GM03348 (cell line): ENCODE data around the gene PNKD.
A peak's percentile ranks its signal among the peaks of the same experiment; 100 is the strongest.

Source experiments
- DNase-seq: peaks from one replicate; pipeline ENCODE4 v3.0.0; 2012; ENCODE audit warnings: low spot score

Gene PNKD

DNA sequence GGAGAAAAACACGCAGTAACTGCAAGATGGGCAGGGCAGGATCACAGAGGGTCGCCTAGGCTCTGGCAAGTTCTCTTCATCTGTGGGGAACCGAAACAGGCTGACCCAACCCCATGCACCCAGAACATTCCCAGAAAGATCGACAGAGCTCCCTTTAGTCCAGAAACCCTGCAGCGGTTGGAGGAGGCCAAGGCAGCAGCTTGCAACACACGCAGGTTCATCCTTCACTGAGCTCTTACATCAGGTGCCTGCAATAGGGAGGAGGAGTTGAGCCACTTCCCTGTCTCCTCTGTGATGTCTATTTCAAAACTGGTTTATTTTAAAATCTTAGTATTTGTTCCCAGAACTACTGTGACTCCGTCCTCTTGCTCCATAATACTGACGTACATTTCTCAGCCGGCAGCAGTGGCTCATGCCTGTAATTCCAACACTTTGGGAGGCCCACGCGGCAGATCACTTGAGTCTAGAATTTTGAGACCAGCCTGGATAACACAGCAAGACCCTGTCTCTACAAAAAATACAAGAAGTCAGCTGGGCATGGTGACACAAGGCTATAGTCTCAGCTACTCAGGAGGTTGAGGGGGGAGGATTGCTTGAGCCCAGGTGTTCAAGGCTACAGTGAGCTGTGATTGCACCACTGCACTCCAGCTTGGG is 100.2 kb downstream of the PNKD start:
- no peak for DNase-seq

DNA sequence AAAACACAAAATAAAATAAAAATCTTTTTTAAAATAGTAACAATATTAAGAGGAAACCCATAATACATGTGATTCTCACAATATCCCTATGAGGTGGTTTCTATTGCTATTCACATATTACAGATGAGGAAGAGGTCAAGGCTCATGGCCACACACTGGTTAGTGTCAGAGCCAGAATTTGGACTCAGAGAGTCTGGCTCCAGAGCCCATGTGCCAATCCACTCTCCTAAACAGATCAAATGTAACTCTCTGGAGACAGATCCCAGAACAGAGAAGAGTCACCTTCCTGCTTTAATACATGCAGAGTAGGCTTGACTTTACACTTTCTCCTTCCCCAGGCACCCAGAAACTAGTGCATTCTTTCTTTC is 101.6 kb downstream of the PNKD start:
- DNase-seq = no peak

DNA sequence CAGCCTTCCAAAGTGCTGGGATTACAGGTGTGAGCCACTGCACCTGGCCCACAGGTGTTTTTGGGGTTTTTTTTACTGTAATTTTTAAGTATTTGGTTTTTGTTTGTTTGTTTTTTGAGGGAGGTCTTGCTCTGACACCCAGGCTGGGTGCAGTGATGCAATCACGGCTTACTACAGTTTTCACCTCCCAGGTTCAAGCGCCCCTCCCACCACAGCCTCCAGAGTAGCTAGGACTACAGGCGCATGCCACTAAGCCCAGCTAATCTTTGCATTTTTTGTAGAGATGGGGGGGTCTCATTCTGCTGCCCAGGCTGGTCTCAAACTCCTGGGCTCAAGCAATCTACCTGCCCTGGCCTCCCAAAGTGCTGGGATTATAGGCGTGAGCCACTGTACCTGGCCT is 104.5 kb downstream of the PNKD start:
- DNase-seq = no peak

DNA sequence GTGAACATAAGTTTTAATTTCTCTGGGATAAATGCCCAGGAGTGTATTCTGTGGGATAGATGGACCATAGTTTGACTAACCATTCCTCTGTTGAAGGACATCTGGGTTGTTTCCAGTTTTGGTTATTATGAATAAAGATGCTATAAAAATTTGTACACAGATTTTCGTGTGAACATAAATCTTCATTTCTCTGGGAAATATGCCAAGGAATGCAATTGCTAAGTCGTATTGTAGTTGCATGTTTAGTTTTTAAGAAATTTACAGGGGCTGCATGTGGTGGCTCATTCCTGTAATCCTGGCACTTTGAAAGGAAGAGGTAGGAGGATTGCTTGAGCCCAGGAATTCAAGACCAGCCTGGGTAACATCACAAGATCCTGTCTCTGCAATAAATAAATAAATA is 104.9 kb downstream of the PNKD start:
- DNase-seq = peak; percentile 44

DNA sequence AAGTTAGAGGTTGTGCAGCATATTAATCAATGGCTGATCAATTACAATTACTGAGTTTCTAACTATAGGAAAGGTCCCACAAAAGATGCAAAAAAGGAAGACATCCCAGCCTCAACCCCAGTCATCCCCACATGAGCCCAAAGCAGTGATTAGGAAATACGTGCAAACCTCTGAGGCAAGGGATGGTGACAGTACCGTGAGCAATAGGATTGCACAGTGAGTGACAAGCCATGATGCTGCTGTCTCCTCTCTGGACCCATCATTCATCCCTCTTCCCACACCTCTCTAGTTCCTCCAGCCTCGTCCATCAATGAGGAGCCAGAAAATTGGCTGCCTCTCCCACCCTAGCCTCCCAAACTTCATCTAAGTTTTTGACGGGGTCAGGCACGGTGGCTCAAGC is 107.7 kb downstream of the PNKD start:
- DNase-seq = no peak

DNA sequence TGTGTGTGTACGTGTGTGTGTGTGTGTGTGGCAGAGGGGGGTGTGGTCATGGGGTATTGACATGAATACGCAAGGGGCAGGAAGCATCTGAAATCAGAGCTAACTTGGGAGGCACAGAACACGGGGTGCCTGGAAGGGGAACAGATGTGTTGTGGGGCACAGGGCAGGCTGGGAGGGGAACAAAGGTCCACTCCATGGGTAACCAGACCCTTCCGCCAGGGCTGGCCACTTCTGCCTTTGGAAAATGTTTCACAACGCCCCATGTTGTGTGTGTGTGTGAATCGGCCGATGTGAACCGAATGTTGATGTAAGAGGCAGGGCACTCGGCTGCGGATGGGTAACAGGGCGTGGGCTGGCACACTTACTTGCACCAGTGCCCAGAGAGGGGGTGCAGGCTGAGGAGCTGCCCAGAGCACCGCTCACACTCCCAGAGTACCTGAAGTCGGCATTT is 111.6 kb downstream of the PNKD start, which contains the start of gene SLC11A1:
Gene SLC11A1 (plus strand): TSS at position 358 of the 451 bp plus-strand sequence. CDS start 96 bp downstream, outside the sequence.
- no peak for DNase-seq

DNA sequence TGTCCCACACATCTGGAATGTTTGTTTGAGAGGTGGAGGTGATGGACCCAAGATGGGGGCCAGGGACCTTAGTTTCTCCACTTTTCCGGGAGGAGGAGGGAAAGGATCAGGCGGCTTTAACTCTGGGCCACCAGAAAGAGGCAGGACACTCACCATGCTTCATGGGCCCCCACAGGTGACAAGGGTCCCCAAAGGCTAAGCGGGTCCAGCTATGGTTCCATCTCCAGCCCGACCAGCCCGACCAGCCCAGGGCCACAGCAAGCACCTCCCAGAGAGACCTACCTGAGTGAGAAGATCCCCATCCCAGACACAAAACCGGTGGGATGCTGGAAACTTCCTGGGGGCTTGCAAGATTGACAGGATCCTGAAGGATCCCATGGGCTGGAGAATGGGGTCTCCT is 112.5 kb downstream of the PNKD start:
- DNase-seq = no peak

DNA sequence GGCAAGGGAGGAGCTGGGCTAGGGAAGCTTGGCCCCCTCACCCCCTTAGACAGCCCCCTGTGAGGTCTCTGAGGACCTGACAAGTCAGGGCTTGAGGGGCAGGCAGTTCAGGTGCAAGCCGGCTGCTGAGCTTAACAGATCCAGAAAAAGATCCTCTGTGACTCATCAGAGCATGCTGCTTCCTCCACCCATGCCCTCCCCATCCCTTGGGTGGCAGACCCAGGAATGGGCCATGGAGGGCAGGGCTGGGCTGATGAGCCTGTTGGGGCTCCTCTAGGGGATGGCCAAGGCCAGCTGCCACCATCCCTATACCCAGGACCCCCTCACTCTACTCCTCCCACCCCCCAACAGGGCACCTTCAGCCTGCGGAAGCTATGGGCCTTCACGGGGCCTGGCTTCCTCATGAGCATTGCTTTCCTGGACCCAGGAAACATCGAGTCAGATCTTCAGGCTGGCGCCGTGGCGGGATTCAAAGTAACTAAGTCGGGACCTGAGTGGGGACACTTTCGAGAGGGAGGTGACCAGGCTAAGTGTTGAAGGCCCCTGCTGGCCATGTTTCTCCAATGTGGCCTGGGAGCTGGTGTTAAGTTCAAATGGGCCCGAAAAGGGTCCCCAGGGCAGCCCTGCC is 113.7 kb downstream of the PNKD start:
- DNase-seq = peak; percentile 33

DNA sequence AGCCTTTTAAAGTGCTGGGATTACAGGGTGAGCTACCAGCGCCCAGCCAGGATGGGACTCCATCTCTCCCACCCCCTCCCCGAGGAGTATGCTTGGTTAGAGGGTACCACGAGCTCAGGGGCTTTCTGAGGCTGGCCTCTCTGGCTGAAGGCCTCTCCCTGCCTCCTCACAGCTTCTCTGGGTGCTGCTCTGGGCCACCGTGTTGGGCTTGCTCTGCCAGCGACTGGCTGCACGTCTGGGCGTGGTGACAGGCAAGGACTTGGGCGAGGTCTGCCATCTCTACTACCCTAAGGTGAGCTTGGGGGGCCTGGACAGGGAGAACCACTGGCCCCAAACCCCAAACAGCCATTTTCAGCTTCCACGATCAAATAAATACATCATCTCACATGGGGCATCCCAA is 114.7 kb downstream of the PNKD start:
- no peak for DNase-seq

DNA sequence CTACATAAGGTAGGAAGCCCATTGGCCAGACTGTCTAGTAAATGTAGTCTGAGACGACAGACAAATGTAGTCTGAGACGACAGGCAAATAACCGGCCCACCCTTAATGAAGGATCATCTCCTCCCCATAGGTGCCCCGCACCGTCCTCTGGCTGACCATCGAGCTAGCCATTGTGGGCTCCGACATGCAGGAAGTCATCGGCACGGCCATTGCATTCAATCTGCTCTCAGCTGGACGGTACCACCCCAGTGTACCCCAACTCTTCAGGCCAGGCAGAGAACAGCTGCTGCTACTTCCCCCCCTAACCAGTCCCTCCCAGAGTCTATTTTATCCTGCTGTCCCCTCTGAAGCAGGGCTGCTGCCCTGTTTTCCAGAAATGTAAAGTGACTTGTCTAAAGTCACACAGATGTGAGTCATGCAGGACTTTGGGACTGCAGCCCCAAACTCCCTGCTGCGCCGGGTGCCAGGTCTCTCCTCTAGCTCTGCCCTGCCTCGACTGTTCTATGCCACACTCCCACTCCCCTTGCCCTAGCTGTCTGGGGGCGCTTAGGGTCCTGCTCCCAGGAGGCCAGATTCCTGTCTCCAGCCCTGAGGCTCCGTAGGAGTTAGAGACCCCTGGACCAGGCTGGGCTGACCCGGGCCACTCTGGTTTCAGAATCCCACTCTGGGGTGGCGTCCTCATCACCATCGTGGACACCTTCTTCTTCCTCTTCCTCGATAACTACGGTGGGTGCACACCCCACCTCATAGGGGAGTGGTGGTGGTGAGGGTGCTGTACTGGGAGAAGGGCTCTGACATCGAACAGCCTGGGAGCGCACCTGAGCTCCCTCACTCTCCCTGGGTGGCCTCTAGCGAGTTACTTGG is 116.4 kb downstream of the PNKD start:
- DNase-seq = no peak

DNA sequence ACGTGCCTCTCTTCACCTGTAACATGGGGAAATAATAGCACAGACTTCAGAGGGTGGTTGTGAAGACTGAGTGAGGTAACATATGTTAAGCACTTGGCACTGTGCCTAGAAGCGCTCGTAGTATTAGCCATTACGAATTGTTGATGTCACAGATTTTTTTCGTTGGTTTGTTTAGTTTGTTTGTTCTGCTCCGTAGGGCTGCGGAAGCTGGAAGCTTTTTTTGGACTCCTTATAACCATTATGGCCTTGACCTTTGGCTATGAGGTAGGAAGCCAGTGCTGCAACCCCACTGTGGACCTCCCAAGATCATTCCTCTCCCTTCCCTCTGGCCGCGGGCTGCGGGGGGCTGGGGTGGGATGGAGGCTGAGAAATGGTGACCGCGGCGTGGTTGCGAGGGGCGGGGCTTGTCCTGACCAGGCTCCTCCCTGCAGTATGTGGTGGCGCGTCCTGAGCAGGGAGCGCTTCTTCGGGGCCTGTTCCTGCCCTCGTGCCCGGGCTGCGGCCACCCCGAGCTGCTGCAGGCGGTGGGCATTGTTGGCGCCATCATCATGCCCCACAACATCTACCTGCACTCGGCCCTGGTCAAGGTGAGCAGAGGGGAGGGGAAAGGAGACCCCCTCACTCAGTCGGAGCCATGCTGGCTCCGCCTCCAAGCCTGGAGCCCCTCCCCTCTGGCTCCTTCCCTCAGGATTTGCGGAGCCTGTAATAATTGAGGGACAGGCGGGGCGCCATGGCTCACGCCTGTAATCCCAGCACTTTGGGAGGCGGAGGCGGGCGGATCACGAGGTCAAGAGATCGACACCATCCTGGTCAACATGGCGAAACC is 117.3 kb downstream of the PNKD start:
- DNase-seq = peak; percentile 32

DNA sequence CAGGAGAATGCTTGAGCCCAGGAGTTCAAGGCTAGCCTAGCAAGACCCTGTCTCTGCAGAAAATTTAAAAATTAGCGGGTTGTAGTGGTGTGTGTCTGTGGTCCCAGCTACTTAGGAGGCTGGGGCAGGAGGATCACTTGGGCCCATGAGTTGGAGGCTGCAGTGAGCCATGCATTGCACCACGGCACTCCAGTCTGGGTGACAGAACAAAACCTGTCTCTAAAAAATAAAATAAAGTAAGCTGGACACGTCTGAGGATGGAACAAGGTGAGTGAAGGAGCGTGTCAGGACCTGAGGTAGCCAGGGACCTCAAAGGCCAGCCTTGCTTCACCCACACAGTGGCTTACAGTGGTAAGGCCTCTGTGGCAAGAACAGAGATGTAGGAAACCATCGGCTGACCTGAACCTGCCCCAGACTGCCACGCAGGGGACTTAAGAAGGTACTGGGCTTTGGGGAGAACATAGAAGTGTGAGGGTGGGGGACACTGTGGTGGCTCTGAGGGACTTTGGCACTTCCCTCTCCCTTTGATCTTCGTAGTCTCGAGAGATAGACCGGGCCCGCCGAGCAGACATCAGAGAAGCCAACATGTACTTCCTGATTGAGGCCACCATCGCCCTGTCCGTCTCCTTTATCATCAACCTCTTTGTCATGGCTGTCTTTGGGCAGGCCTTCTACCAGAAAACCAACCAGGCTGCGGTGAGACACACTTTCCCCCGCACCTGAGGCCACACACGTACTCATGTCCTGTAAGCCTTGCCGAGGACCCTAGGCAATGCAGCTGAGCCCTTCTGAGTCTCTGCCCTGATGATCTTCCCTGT is 119.2 kb downstream of the PNKD start:
- DNase-seq = no peak

DNA sequence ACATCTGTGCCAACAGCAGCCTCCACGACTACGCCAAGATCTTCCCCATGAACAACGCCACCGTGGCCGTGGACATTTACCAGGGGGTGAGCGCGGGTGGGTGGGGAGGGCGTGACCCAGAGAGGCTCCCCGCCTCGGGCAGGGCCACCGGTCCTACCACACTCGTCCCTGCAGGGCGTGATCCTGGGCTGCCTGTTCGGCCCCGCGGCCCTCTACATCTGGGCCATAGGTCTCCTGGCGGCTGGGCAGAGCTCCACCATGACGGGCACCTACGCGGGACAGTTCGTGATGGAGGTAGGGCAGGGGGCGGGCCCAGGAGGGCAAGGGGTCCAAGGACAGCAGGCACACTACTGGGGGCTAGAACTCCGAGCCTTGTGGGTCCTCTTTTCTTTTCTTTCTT is 120.9 kb downstream of the PNKD start:
- DNase-seq = no peak

DNA sequence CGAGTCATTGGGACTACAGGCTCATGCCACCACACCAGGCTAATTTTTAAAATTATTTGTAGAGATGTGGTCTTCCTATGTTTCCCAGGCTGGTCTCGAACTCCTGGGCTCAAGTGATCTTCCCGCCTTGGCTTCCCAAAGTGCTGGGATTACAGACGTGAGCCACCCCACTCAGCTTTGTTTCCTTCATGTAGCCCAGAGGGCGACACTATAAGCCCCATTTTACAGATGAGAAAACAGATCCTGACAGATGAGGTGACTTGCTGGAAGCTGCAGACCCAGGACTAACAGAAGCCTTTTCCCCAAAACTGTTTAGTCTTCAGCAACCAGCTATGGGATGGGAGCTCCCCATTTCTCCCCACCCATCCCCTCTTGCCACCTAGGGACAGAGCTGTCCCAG is 122.1 kb downstream of the PNKD start:
- no peak for DNase-seq

DNA sequence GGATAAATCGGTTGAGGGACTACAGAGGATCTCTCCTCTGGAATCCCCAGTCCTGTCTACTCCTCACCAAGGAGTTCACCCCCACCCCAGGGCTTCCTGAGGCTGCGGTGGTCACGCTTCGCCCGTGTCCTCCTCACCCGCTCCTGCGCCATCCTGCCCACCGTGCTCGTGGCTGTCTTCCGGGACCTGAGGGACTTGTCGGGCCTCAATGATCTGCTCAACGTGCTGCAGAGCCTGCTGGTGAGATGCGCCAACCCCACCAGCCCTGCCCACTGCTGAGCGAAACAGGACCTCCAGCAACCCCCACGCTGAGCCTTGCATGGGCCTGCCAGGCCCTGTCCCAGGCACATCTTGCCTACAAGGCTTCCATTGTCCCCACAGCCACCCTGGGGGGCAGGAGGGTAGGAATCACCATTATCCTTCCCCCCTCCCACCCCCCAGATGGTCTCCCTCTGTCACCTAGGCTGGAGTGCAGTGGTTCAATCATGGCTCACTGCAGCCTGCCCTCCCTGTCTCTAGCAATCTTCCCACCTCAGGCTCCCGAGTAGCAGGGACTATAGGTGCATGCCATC is 122.7 kb downstream of the PNKD start:
- DNase-seq = no peak

DNA sequence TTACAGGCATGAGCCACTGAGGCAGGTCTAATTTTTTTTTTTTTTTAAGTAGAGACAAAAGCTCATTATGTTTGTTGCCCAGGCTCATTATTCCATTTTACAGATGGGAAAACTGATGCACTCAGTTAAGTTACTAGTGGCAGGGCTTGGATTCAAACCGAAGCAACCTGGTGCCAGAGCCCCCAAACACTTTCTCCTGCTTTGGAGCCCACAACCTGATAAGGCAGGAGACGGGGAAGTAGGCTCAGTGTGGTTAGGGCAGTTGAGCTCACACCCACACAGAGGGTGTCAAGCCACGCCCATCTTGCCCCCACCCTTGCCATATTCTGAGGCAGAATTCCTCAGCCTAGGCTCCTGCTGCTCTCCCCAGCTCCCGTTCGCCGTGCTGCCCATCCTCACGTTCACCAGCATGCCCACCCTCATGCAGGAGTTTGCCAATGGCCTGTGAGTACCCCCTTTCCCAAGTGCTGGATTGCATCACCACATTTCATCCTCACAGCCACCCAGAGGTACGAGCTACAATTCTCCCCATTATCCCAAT is 123.5 kb downstream of the PNKD start:
- DNase-seq = no peak

DNA sequence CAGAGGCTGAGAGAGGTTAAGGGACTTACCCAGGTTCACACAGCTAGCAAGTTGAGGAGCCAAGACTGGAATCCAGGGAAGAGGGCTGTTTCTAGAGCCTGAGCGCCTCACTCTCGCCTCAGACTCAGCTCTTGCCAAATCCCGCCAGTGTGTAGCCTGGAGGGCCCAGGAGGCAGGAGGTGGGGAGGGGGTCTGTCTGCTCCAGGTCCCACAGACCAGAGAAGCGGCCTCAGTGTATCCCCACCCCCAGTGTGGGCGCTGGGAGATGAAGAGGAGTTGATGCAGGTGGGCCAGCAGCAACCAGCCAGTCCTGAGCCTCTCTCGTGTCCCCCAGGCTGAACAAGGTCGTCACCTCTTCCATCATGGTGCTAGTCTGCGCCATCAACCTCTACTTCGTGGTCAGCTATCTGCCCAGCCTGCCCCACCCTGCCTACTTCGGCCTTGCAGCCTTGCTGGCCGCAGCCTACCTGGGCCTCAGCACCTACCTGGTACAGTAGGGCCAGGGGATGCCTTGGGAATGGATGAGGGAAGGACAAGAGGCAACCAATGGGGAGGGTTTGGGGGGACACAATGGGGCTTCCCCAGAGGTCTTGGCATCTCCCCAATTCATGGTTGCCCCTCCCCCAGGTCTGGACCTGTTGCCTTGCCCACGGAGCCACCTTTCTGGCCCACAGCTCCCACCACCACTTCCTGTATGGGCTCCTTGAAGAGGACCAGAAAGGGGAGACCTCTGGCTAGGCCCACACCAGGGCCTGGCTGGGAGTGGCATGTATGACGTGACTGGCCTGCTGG is 124.2 kb downstream of the PNKD start:
- no peak for DNase-seq

DNA sequence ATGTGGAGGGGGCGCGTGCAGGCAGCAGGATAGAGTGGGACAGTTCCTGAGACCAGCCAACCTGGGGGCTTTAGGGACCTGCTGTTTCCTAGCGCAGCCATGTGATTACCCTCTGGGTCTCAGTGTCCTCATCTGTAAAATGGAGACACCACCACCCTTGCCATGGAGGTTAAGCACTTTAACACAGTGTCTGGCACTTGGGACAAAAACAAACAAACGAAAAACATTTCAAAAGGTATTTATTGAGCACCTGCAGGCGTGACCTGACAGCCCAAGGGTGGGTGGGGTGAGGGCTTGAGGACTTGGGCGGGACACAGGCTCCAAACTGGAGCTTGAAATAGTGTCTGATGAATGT is 124.7 kb downstream of the PNKD start:
- no peak for DNase-seq

DNA sequence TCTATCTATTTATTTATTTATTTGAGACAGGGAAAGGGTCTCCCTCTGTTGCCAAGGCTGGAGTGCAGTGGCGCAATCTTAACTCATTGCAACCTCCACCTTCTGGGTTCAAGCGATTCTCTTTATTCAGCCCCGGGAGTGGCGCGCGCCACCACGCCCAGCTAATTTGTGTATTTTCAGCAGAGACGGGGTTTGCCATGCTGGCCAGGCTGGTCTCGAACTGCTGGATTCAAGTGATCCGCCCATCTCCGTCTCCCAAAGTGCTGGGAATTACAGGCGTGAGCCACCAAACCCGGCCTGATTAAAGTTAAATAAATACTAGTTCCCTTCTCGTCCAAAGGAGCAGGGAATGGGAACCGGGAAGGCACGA is 125.1 kb downstream of the PNKD start:
- no peak for DNase-seq
